ENCODE data around the gene CHN2. TPM values are rescaled to one million over a fixed set of nuclear protein-coding genes. Genes with fewer than 3 reads are reported as not detected.

CHN2 gene
- total RNA-seq, 2 experiments from 2014 or later = 0.53 to 0.69 TPM

GRCh38 chr7:29192811-29193210 is 1.8 kb upstream of the CHN2 start:
- no peak overlapping the region for H3K27ac Mint-ChIP-seq
- no peak for DNase-seq
- peaks cover 14% of the 10 kb centered on the region for H3K4me1 Mint-ChIP-seq (ENCODE audit: low read depth)
- H3K9me3 Mint-ChIP-seq = no peaks in the 10 kb centered on the region
- POLR2A ChIA-PET = no interaction called here
- intact Hi-C loops (cut with micrococcal nuclease) = loop anchor here (1.0 to 5.0 kb wide), 2 partner anchors 149 to 215 kb away; no protein-coding TSS in a partner anchor
- H3K36me3 Mint-ChIP-seq = no peaks in the 10 kb centered on the region
- peaks cover 32% of the 10 kb centered on the region for H3K27me3 Mint-ChIP-seq
- CTCF ChIA-PET = no interaction called here
- no peak overlapping the region for H3K4me3 Mint-ChIP-seq

GRCh38 chr7:29193316-29194205 is 1.0 kb upstream of the CHN2 start:
- Mint-ChIP-seq H3K4me3 (peak overlapping the region; percentile 35), H3K27ac (no peak overlapping the region), H3K4me1 (ENCODE audit: low read depth) (peaks cover 14% of the 10 kb centered on the region), H3K36me3 (no peaks in the 10 kb centered on the region), H3K27me3 (peaks cover 31% of the 10 kb centered on the region), H3K9me3 (no peaks in the 10 kb centered on the region)
- ChIA-PET POLR2A (no interaction called here), CTCF (interaction anchor here (1.2 kb wide), 1 partner anchor 215 kb away, joined by 6 read pairs; no protein-coding TSS in a partner anchor)
- intact Hi-C loops (cut with micrococcal nuclease) = loop anchor here (1.0 to 5.0 kb wide), 3 partner anchors 51 to 215 kb away; no protein-coding TSS in a partner anchor
- DNase-seq = no peak

- H3K36me3 Mint-ChIP-seq = no peaks in the 10 kb centered on the region
- no peaks in the 10 kb centered on the region for H3K9me3 Mint-ChIP-seq
- H3K4me1 Mint-ChIP-seq (ENCODE audit: low read depth) = peaks cover 14% of the 10 kb centered on the region
- H3K4me3 Mint-ChIP-seq = peak overlapping the region; percentile 68
- DNase-seq = no peak
- H3K27me3 Mint-ChIP-seq = peaks cover 32% of the 10 kb centered on the region
- ChIA-PET CTCF (interaction anchor here (1.2 kb wide), 1 partner anchor 214 kb away, joined by 6 read pairs; no protein-coding TSS in a partner anchor), POLR2A (no interaction called here)
- intact Hi-C loops (cut with micrococcal nuclease) = loop anchor here (1.0 to 5.0 kb wide), 2 partner anchors 50 to 148 kb away; no protein-coding TSS in a partner anchor
- no peak overlapping the region for H3K27ac Mint-ChIP-seq
These were observed 375 bp upstream of the CHN2 start for GRCh38 chr7:29194206-29194593.

GRCh38 chr7:29196191-29196590 is 1.6 kb downstream of the CHN2 start:
- Mint-ChIP-seq H3K36me3 (no peaks in the 10 kb centered on the region), H3K27ac (no peak overlapping the region), H3K9me3 (no peaks in the 10 kb centered on the region), H3K4me1 (ENCODE audit: low read depth) (peaks cover 12% of the 10 kb centered on the region), H3K27me3 (peaks cover 30% of the 10 kb centered on the region), H3K4me3 (no peak overlapping the region)
- ChIA-PET CTCF (interaction anchor here (1.2 kb wide), 1 partner anchor 48 kb away, joined by 3 read pairs; no protein-coding TSS in a partner anchor), POLR2A (no interaction called here)
- no peak for DNase-seq
- intact Hi-C loops (cut with micrococcal nuclease) = no loop called here

- ChIA-PET CTCF (interaction anchor here (1.1 to 1.2 kb wide), 2 partner anchors 9 to 48 kb away, joined by 3 to 5 read pairs; no protein-coding TSS in a partner anchor), POLR2A (no interaction called here)
- H3K27ac Mint-ChIP-seq = no peak overlapping the region
- no peak for DNase-seq
- H3K27me3 Mint-ChIP-seq = peaks cover 28% of the 10 kb centered on the region
- H3K36me3 Mint-ChIP-seq = no peaks in the 10 kb centered on the region
- H3K9me3 Mint-ChIP-seq = no peaks in the 10 kb centered on the region
- H3K4me1 Mint-ChIP-seq (ENCODE audit: low read depth) = peaks cover 12% of the 10 kb centered on the region
- intact Hi-C loops (cut with micrococcal nuclease) = no loop called here
- H3K4me3 Mint-ChIP-seq = no peak overlapping the region
These were observed 2.5 kb downstream of the CHN2 start for GRCh38 chr7:29196971-29197595.

- Mint-ChIP-seq H3K36me3 (no peaks in the 10 kb centered on the region), H3K4me3 (no peak overlapping the region), H3K9me3 (no peaks in the 10 kb centered on the region), H3K4me1 (ENCODE audit: low read depth) (peaks cover 12% of the 10 kb centered on the region), H3K27ac (no peak overlapping the region), H3K27me3 (peaks cover 28% of the 10 kb centered on the region)
- CTCF ChIA-PET = interaction anchor here (0.8 to 1.3 kb wide), 6 partner anchors 8 to 271 kb away, joined by 3 to 5 read pairs (median 4); no protein-coding TSS in a partner anchor
- no peak for DNase-seq
- intact Hi-C loops (cut with micrococcal nuclease) = no loop called here
- POLR2A ChIA-PET = no interaction called here
These were observed 3.3 kb downstream of the CHN2 start for GRCh38 chr7:29197916-29198315.

- DNase-seq = no peak
- ChIA-PET POLR2A (no interaction called here), CTCF (interaction anchor here (1.0 kb wide), 1 partner anchor 10 kb away, joined by 4 read pairs; no protein-coding TSS in a partner anchor)
- no peak overlapping the region for H3K27ac Mint-ChIP-seq
- H3K27me3 Mint-ChIP-seq = peaks cover 22% of the 10 kb centered on the region
- intact Hi-C loops (cut with micrococcal nuclease) = no loop called here
- no peaks in the 10 kb centered on the region for H3K9me3 Mint-ChIP-seq
- H3K4me1 Mint-ChIP-seq (ENCODE audit: low read depth) = peaks cover 12% of the 10 kb centered on the region
- H3K36me3 Mint-ChIP-seq = no peaks in the 10 kb centered on the region
- no peak overlapping the region for H3K4me3 Mint-ChIP-seq
These were observed 5.2 kb downstream of the CHN2 start for GRCh38 chr7:29199776-29200175.

GRCh38 chr7:29202651-29203069 is 8.1 kb downstream of the CHN2 start:
- H3K36me3 Mint-ChIP-seq = no peaks in the 10 kb centered on the region
- DNase-seq = no peak
- H3K9me3 Mint-ChIP-seq = no peaks in the 10 kb centered on the region
- peaks cover 5% of the 10 kb centered on the region for H3K4me1 Mint-ChIP-seq (ENCODE audit: low read depth)
- H3K27ac Mint-ChIP-seq = no peak overlapping the region
- peaks cover 6% of the 10 kb centered on the region for H3K27me3 Mint-ChIP-seq
- no peak overlapping the region for H3K4me3 Mint-ChIP-seq
- ChIA-PET CTCF (no interaction called here), POLR2A (no interaction called here)
- intact Hi-C loops (cut with micrococcal nuclease) = no loop called here

GRCh38 chr7:29204491-29205272 is 10.1 kb downstream of the CHN2 start:
- ChIA-PET CTCF (interaction anchor here (1.2 kb wide), 1 partner anchor 101 kb away, joined by 3 read pairs; no protein-coding TSS in a partner anchor), POLR2A (no interaction called here)
- intact Hi-C loops (cut with micrococcal nuclease) = no loop called here
- Mint-ChIP-seq H3K27ac (no peak overlapping the region), H3K9me3 (no peaks in the 10 kb centered on the region), H3K4me1 (ENCODE audit: low read depth) (peaks cover 12% of the 10 kb centered on the region), H3K4me3 (no peak overlapping the region), H3K36me3 (no peaks in the 10 kb centered on the region), H3K27me3 (peaks cover 1% of the 10 kb centered on the region)
- DNase-seq = no peak

GRCh38 chr7:29207162-29207801 is 12.7 kb downstream of the CHN2 start:
- Mint-ChIP-seq H3K4me3 (no peak overlapping the region), H3K4me1 (ENCODE audit: low read depth) (peaks cover 12% of the 10 kb centered on the region), H3K27ac (no peak overlapping the region), H3K27me3 (peaks cover 1% of the 10 kb centered on the region), H3K9me3 (no peaks in the 10 kb centered on the region), H3K36me3 (no peaks in the 10 kb centered on the region)
- CTCF ChIA-PET = interaction anchor here (0.6 kb wide), 1 partner anchor 279 kb away, joined by 3 read pairs; no protein-coding TSS in a partner anchor
- intact Hi-C loops (cut with micrococcal nuclease) = no loop called here
- POLR2A ChIA-PET = no interaction called here
- DNase-seq = no peak

- H3K36me3 Mint-ChIP-seq = no peaks in the 10 kb centered on the region
- H3K9me3 Mint-ChIP-seq = no peaks in the 10 kb centered on the region
- peaks cover 12% of the 10 kb centered on the region for H3K4me1 Mint-ChIP-seq (ENCODE audit: low read depth)
- H3K27ac Mint-ChIP-seq = no peak overlapping the region
- ChIA-PET CTCF (no interaction called here), POLR2A (no interaction called here)
- intact Hi-C loops (cut with micrococcal nuclease) = no loop called here
- no peak for DNase-seq
- peaks cover 1% of the 10 kb centered on the region for H3K27me3 Mint-ChIP-seq
- no peak overlapping the region for H3K4me3 Mint-ChIP-seq
These were observed 14.1 kb downstream of the CHN2 start for GRCh38 chr7:29208410-29209250.

Data from activated CD4-positive, alpha-beta memory T cell treated with anti-CD3 and anti-CD28 coated beads for 36 hours (primary cell).